IPS-18c (cell line): ENCODE data around the gene MADD.

Experiments used
- H3K4me3 ChIP-seq: 2 replicates; pipeline ENCODE4 v1.7.0; 2013; ENCODE audit warnings: low read depth, mild to moderate bottlenecking, low read length, moderate library complexity; ENCODE audit not compliant: insufficient read depth
- H3K9me3 ChIP-seq: one replicate; pipeline ENCODE4 v1.6.1; 2013; ENCODE audit warnings: mild to moderate bottlenecking, low read length, moderate library complexity; ENCODE audit not compliant: control insufficient read depth, insufficient read depth

Gene MADD

GRCh38 chr11:47356129-47356997 lies 86.4 kb downstream of the MADD start:
- Histone ChIP-seq H3K4me3 (no peak overlapping the region), H3K9me3 (no peaks in the 10 kb centered on the region)

GRCh38 chr11:47356998-47357329 lies 87.0 kb downstream of the MADD start:
- Histone ChIP-seq H3K9me3 (no peaks in the 10 kb centered on the region), H3K4me3 (no peak overlapping the region)

DNA sequence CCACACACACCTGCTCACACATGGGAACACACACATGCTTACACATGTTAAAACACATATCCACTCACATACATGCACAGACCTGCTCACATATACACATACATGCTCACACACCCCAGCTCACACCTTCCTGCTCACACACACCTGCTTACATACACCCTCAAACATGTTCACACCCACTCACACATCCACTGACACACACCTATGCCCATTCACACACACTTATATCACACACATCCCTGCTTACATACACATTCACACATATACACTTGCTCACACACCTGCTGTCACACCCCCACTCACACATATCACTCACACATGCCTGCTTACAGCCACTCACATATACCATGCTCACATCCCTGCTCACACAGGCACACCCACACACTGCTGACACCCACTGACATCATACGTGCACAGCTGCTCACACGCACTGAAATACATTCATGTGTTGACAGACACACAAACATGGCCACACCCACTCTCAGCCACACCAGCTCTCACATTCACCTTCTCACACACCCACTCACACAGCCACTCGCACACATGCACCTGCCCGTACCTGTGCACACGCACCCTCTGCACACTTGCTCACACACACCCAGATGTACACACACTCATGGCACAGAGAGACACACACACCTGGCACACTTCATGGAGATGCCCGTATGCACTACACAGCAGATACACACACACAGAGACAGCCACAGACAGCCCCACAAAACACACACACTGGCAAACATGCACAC lies 88.2 kb downstream of the MADD start:
- no peak overlapping the region for H3K4me3 ChIP-seq

GRCh38 chr11:47358731-47359051 lies 88.8 kb downstream of the MADD start:
- H3K4me3 ChIP-seq, result no peak overlapping the region
- no peaks in the 10 kb centered on the region for H3K9me3 ChIP-seq

More for the DNA sequence above, 88.2 kb downstream of the MADD start:
- no peaks in the 10 kb centered on the region for H3K9me3 ChIP-seq

DNA sequence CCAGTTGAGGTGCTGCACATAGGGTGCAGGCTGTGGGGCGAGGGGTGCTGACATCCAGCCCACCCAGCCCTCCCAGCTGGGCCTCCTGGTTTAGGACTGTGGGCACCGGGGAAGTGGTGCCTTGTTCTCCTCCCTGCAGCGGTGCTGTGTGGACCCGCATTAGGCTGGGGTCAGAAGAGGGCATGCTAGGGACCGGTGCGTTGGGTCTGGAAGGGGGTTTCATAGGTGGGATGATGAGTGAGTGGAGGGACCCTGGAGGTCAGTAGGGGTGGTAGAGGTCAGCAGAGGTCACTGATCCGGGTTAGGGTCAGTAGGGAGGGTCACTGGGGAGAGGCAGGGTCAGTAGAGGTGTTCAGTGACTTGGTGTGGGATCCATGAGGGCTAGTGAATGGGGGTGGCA lies 89.2 kb downstream of the MADD start:
- no peak overlapping the region for H3K4me3 ChIP-seq

DNA sequence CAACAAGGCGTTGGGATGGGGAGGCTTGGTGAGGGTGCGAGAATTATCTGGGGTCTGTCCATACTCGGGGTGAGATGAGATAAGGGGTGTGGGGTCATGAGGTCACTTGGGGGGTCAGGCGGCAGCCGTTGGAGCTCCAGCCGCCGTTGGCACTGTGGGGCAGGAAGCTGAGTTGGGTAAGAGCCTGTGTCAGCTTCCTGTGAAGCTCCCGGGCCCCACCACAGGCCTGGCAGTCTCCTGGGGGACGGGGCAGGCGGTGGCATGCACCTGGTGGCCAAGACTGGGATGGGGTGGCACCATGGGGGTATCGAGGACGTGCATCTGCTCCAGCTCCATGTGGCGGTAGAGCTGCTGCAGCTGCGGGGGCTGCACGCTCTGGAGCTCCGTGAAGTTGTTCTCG lies 89.7 kb downstream of the MADD start:
- no peak overlapping the region for H3K4me3 ChIP-seq
- no peaks in the 10 kb centered on the region for H3K9me3 ChIP-seq

More for the DNA sequence above, 89.2 kb downstream of the MADD start:
- no peaks in the 10 kb centered on the region for H3K9me3 ChIP-seq

DNA sequence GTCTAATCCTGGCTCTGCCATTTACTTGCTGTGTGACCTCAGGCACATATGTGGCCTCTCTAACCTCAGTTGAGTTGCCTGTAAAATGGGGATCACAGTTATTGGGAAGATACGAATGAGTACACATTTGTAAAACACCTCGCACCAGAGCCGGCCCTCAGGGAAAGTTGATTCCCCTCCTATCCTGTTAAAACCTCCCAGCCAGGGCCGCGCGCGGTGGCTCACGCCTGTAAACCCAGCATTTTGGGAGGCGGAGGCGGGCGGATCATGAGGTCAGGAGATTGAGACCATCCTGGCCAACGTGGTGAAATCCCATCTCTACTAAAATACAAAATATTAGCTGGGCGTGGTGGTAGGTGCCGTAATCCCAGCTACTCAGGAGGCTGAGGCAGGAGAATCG lies 90.4 kb downstream of the MADD start:
- H3K4me3 ChIP-seq, result no peak overlapping the region
- no peaks in the 10 kb centered on the region for H3K9me3 ChIP-seq

DNA sequence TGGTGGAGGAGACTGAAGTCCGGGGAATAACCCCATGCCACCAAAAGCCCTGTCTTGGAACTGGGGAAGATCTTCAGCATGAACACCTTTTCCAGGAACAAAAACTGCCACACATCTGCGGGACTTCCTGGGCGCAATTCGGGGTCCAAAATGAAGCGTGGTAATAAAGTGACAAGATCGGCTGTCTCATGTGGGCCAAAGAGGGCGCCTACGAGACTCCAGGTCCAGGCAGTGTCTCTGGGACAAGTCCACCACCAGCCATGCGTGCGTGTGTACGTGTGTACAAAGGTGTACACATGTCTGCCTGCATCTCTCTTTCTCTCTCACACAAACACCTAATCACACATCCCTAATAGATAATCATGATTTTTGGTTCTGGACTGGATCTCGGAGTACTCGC lies 91.5 kb downstream of the MADD start:
- Histone ChIP-seq H3K9me3 (no peaks in the 10 kb centered on the region), H3K4me3 (no peak overlapping the region)

GRCh38 chr11:47366020-47366490 lies 96.1 kb downstream of the MADD start:
- no peak overlapping the region for H3K4me3 ChIP-seq
- H3K9me3 ChIP-seq, result no peaks in the 10 kb centered on the region

DNA sequence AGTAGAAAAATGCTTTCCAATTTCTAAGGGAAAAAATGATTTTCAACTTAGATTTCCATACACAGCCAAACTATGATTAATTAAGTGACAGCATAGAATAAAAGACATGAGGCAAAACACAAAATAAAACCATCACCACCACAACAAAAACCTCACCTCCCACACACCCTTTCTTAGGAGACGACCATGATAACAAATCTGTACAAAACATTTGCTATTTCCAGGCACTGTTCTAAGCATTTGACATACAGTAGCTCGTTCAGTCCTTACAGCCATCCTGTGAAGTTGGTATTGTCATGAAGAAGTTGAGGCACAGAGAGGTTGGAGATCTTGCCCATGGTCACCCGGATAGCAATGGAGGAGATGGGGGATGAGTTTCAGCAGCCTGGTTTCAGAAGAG lies 99.7 kb downstream of the MADD start:
- H3K4me3 ChIP-seq, result no peak overlapping the region
- H3K9me3 ChIP-seq, result no peaks in the 10 kb centered on the region

GRCh38 chr11:47372422-47372821 lies 102.5 kb downstream of the MADD start:
- Histone ChIP-seq H3K4me3 (no peak overlapping the region), H3K9me3 (no peaks in the 10 kb centered on the region)

DNA sequence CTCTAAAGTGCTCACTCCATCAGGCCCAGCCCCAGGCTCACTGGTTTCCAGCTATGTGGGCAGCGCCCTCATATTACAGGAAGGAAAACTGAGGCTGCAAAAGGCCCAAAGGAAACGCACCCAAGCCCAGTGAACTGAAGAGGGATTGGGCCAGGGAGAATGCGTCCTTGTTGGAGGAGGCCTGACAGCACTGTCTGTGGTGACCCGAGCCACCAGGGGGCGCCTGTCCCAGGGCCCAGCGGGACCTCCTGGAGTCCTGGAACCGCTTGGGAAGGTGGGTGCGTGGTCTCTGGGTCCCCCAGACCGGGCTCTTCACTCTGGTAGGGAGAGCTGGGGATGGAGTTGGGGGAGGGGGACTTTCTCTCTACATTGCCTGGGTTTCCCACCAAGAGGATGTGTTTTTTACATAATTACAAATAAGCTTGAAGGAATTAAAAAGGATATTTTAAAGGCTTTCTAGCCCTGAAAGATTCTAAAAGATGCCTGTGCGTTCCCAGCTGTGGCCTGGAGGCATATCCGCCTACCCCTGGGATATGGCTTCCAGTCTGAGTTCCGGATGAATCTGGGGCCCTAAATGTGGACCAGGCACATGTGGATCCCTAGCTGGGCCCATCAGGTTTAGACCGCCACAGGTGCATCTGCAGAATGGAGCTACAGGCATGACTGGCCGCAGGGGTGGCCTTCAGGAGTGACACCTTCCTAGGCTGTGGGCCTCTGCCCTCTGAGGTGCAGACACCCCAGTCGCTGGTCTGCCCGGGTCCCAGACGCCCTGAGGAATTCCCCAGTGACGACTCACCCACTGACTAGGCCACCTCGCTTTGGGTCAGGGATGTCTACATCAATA lies 104.2 kb downstream of the MADD start:
- Histone ChIP-seq H3K4me3 (no peak overlapping the region), H3K9me3 (no peaks in the 10 kb centered on the region)

- Histone ChIP-seq H3K9me3 (no peaks in the 10 kb centered on the region), H3K4me3 (no peak overlapping the region)
Observed at GRCh38 chr11:47374720-47375019, 104.7 kb downstream of the MADD start.

- no peaks in the 10 kb centered on the region for H3K9me3 ChIP-seq
Observed at GRCh38 chr11:47375020-47375419, 105.1 kb downstream of the MADD start.

DNA sequence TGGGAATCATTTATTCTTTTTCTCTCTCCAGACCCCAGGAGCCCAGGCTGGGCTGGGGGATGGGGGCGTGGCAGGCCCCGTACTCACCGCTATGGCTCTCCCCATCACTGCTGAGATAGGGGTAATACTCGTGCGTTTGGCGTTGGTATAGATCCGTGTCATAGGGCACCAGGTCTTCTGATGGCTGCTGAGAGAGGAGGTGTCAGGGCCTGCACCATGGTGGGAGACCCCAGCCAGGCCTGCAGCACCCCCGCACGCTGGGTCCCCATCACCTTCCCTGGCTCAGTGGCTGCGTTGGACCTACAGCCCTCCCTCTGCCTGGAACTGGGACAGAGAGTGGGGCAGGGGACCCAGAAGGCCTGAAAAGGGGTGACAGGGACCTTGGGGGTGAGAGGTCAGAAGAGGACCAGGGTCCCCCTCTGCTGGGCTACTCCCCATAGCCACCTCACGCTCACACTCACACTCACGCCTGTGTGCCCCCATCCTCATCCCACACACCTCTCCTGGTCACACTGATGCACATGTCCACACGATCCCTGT lies 105.7 kb downstream of the MADD start:
- H3K9me3 ChIP-seq, result no peaks in the 10 kb centered on the region
- H3K4me3 ChIP-seq, result no peak overlapping the region

More at GRCh38 chr11:47375020-47375419, 105.1 kb downstream of the MADD start:
- no peak overlapping the region for H3K4me3 ChIP-seq

GRCh38 chr11:47376107-47376524 lies 106.2 kb downstream of the MADD start:
- H3K4me3 ChIP-seq, result no peak overlapping the region

GRCh38 chr11:47376525-47377371 lies 106.8 kb downstream of the MADD start:
- H3K4me3 ChIP-seq, result no peak overlapping the region
- no peaks in the 10 kb centered on the region for H3K9me3 ChIP-seq

More at GRCh38 chr11:47376107-47376524, 106.2 kb downstream of the MADD start:
- no peaks in the 10 kb centered on the region for H3K9me3 ChIP-seq
